DND-41 (cell line): Measurements from ENCODE around the gene FBXO8.

Source experiments
- ATAC-seq: fragments of 200-7000 bp; cut with Tn5 transposase; 3 replicates; pipeline ENCODE4 v1.9.1; 2021; ENCODE audit warnings: low read depth; ENCODE audit not compliant: insufficient read depth
- DNase-seq: peaks from one replicate; pipeline ENCODE4 v3.0.0-alpha.2; 2020
- H2AFZ ChIP-seq: 2 replicates; pipeline ENCODE4 v1.6.0; 2012; ENCODE audit warnings: low read depth, low read length
- H3K27ac ChIP-seq: 2 replicates; pipeline ENCODE4 v1.5.1; 2012; ENCODE audit warnings: low read length, inconsistent platforms
- H3K27me3 ChIP-seq: fragments of 200-600 bp; sonication (generic); 2 replicates; pipeline ENCODE4 v1.6.0; 2012; ENCODE audit warnings: low read length, mild to moderate bottlenecking, inconsistent platforms; ENCODE audit not compliant: insufficient read depth, poor library complexity
- H3K36me3 ChIP-seq: 2 replicates; pipeline ENCODE4 v1.5.1; 2012; ENCODE audit warnings: low read length, inconsistent platforms; ENCODE audit not compliant: insufficient read depth
- H3K4me1 ChIP-seq: 2 replicates; pipeline ENCODE4 v1.5.1; 2012; ENCODE audit warnings: mild to moderate bottlenecking, low read length; ENCODE audit not compliant: insufficient read depth
- H3K4me2 ChIP-seq: 2 replicates; pipeline ENCODE4 v1.6.0; 2012; ENCODE audit warnings: mild to moderate bottlenecking, moderate library complexity, low read length, inconsistent platforms; ENCODE audit not compliant: insufficient read depth
- H3K4me3 ChIP-seq, 2 experiments: fragments of 200-600 bp in 1 of 2; shearing (Covaris generic) in 1 of 2; 2 replicates each; pipeline ENCODE4 v1.5.1; 2012 to 2016; ENCODE audit warnings: inconsistent platforms in 2 of 2, low read length in 2 of 2, mild to moderate bottlenecking in 2 of 2, low read depth in 1 of 2, moderate library complexity in 1 of 2
- H3K79me2 ChIP-seq: 2 replicates; pipeline ENCODE4 v1.6.0; 2012; ENCODE audit warnings: low read length, inconsistent platforms; ENCODE audit not compliant: insufficient read depth
- H3K9ac ChIP-seq: 2 replicates; pipeline ENCODE4 v1.6.0; 2012; ENCODE audit warnings: low read depth, mild to moderate bottlenecking, inconsistent platforms, low read length, moderate library complexity
- H3K9me3 ChIP-seq: 2 replicates; pipeline ENCODE4 v1.5.1; 2012; ENCODE audit warnings: low read length, moderate library complexity, mild to moderate bottlenecking, inconsistent platforms; ENCODE audit not compliant: insufficient read depth, severe bottlenecking
- H4K20me1 ChIP-seq: 2 replicates; pipeline ENCODE4 v1.6.0; 2012; ENCODE audit warnings: low read length; ENCODE audit not compliant: insufficient read depth
- CTCF ChIP-seq: IDR thresholded peaks from 2 replicates; pipeline ENCODE4 v1.5.1; 2012; ENCODE audit warnings: borderline replicate concordance, low read length, moderate library complexity, mild to moderate bottlenecking; ENCODE audit not compliant: poor library complexity, severe bottlenecking; ENCODE audit errors: extremely low read depth
- EZH2 ChIP-seq: IDR thresholded peaks from 3 replicates; pipeline ENCODE4 v1.6.1; 2012; ENCODE audit warnings: borderline replicate concordance, low read depth, mild to moderate bottlenecking, moderate library complexity, low read length, inconsistent platforms; ENCODE audit not compliant: severe bottlenecking

FBXO8 gene

GRCh38 chr4:174213731-174214100, 69.8 kb downstream of the FBXO8 start:
- Histone ChIP-seq H3K4me2 (no peak overlapping the region), H3K36me3 (no peaks in the 10 kb centered on the region), H3K27ac (no peak overlapping the region), H3K79me2 (no peaks in the 10 kb centered on the region), H3K27me3 (peaks cover 2% of the 10 kb centered on the region), H3K9ac (no peak overlapping the region), H3K4me3 (no peak overlapping the region), H3K9me3 (no peaks in the 10 kb centered on the region), H4K20me1 (no peaks in the 10 kb centered on the region), H2AFZ (no peak overlapping the region), H3K4me1 (no peaks in the 10 kb centered on the region)
- no peak for TF ChIP-seq CTCF
- no peak for TF ChIP-seq EZH2
- DNase-seq (no peak), ATAC-seq (no peak)

- Histone ChIP-seq H3K27ac (no peak overlapping the region), H3K4me3 (no peak overlapping the region), H3K9me3 (no peaks in the 10 kb centered on the region), H2AFZ (no peak overlapping the region), H3K79me2 (no peaks in the 10 kb centered on the region), H3K4me2 (no peak overlapping the region), H3K9ac (no peak overlapping the region), H3K4me1 (no peaks in the 10 kb centered on the region), H3K36me3 (no peaks in the 10 kb centered on the region), H4K20me1 (no peaks in the 10 kb centered on the region), H3K27me3 (peaks cover 2% of the 10 kb centered on the region)
- no peak for DNase-seq
- ATAC-seq, result no peak
- TF ChIP-seq CTCF, result no peak
- no peak for TF ChIP-seq EZH2
These were observed 71.4 kb downstream of the FBXO8 start for GRCh38 chr4:174212061-174212460.

- TF ChIP-seq CTCF, result no peak
- no peak for TF ChIP-seq EZH2
- DNase-seq (no peak), ATAC-seq (no peak)
- Histone ChIP-seq H3K79me2 (no peaks in the 10 kb centered on the region), H3K4me1 (no peaks in the 10 kb centered on the region), H2AFZ (no peak overlapping the region), H3K27ac (no peak overlapping the region), H3K4me3 (no peak overlapping the region), H4K20me1 (no peaks in the 10 kb centered on the region), H3K9me3 (no peaks in the 10 kb centered on the region), H3K4me2 (no peak overlapping the region), H3K36me3 (no peaks in the 10 kb centered on the region), H3K27me3 (peaks cover 2% of the 10 kb centered on the region), H3K9ac (no peak overlapping the region)
These were observed 71.8 kb downstream of the FBXO8 start for GRCh38 chr4:174211622-174212044.

- Histone ChIP-seq H3K9me3 (no peaks in the 10 kb centered on the region), H3K4me2 (no peak overlapping the region), H3K36me3 (no peaks in the 10 kb centered on the region), H3K4me1 (no peaks in the 10 kb centered on the region), H3K27ac (no peak overlapping the region), H4K20me1 (no peaks in the 10 kb centered on the region), H2AFZ (no peak overlapping the region), H3K9ac (no peak overlapping the region), H3K27me3 (peaks cover 2% of the 10 kb centered on the region), H3K4me3 (no peak overlapping the region), H3K79me2 (no peaks in the 10 kb centered on the region)
- TF ChIP-seq CTCF (no peak), EZH2 (no peak)
- DNase-seq, result no peak
- no peak for ATAC-seq
These were observed 72.4 kb downstream of the FBXO8 start for GRCh38 chr4:174210952-174211490.
